Measurements from ENCODE around the gene DRD4.
"Not testable (repeated sequence)": the region's sequence is repeated elsewhere in the genome, so short reads cannot be mapped to it uniquely, and the experiment has no call there.

DNA sequence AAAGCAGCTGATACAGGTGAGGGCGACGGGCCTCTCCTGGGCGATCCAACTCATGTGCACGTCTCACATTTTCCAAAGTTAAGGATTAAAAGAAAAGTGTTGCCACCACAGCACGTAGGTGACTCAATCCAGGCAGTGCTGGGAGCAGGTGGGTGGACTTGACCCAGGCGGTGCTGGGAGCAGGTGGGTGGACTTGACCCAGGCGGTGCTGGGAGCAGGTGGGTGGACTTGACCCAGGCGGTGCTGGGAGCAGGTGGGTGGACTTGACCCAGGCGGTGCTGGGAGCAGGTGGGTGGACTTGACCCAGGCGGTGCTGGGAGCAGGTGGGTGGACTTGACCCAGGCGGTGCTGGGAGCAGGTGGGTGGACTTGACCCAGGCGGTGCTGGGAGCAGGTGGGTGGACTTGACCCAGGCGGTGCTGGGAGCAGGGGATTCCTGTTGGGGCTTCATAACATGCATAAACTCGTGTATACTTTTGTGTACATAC lies 10.6 kb downstream of the DRD4 start:
- TF ChIP-seq, protein P1, sequence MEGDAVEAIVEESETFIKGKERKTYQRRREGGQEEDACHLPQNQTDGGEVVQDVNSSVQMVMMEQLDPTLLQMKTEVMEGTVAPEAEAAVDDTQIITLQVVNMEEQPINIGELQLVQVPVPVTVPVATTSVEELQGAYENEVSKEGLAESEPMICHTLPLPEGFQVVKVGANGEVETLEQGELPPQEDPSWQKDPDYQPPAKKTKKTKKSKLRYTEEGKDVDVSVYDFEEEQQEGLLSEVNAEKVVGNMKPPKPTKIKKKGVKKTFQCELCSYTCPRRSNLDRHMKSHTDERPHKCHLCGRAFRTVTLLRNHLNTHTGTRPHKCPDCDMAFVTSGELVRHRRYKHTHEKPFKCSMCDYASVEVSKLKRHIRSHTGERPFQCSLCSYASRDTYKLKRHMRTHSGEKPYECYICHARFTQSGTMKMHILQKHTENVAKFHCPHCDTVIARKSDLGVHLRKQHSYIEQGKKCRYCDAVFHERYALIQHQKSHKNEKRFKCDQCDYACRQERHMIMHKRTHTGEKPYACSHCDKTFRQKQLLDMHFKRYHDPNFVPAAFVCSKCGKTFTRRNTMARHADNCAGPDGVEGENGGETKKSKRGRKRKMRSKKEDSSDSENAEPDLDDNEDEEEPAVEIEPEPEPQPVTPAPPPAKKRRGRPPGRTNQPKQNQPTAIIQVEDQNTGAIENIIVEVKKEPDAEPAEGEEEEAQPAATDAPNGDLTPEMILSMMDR (IDR thresholded peaks at IDR 0.05): not testable (repeated sequence)
- not testable (repeated sequence) for TF ChIP-seq POLR2A (IDR thresholded peaks at IDR 0.05)

Measured in sigmoid colon (tissue), 3 donors.